ENCODE results near the gene TNIP1.

GRCh38 chr5:151106043-151106442, 25.2 kb upstream of the TNIP1 start:
- TF ChIP-seq POLR2A (IDR thresholded peaks at IDR 0.05) (no peak), POLR2AphosphoS5 (IDR thresholded peaks at IDR 0.05) (no peak), CTCF (IDR thresholded peaks at IDR 0.05) (no peak)
